Esophagus muscularis mucosa (tissue), 4 donors: ENCODE data around the gene F8A3.
"Not testable (repeated sequence)": the region's sequence is repeated elsewhere in the genome, so short reads cannot be mapped to it uniquely, and the experiment has no call there.

Experiments used
- EP300 ChIP-seq: sonication (generic); formaldehyde crosslinking; IDR thresholded peaks from one replicate; pipeline ENCODE4 v1.6.1; 2017; ENCODE audit warnings: antibody characterized with exemption
- POLR2A ChIP-seq: fragments of 450-650 bp; IDR thresholded peaks from one replicate; pipeline ENCODE4 v1.6.1; 2017; ENCODE audit warnings: antibody characterized with exemption, moderate library complexity, mild to moderate bottlenecking, low read depth
- POLR2AphosphoS5 ChIP-seq, 2 donors: sonication (generic); formaldehyde crosslinking; IDR thresholded peaks; one replicate each; pipeline ENCODE4 v1.6.1; 2017; ENCODE audit warnings: antibody characterized with exemption in 2 of 2
- TF ChIP-seq, protein P1 (sequence below), 3 experiments: fragments of 200-600 bp in 2 of 3; fragments of 450-650 bp in 1 of 3; sonication (generic) in 2 of 3; IDR thresholded peaks; one replicate each; pipeline ENCODE4 v1.5.1; 2017 to 2019; ENCODE audit warnings: antibody characterized with exemption in 3 of 3, mild to moderate bottlenecking in 2 of 3, moderate library complexity in 1 of 3

GRCh38 chrX:155466269-155466938 lies 8.0 kb upstream of the F8A3 start:
- TF ChIP-seq, protein P1, sequence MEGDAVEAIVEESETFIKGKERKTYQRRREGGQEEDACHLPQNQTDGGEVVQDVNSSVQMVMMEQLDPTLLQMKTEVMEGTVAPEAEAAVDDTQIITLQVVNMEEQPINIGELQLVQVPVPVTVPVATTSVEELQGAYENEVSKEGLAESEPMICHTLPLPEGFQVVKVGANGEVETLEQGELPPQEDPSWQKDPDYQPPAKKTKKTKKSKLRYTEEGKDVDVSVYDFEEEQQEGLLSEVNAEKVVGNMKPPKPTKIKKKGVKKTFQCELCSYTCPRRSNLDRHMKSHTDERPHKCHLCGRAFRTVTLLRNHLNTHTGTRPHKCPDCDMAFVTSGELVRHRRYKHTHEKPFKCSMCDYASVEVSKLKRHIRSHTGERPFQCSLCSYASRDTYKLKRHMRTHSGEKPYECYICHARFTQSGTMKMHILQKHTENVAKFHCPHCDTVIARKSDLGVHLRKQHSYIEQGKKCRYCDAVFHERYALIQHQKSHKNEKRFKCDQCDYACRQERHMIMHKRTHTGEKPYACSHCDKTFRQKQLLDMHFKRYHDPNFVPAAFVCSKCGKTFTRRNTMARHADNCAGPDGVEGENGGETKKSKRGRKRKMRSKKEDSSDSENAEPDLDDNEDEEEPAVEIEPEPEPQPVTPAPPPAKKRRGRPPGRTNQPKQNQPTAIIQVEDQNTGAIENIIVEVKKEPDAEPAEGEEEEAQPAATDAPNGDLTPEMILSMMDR (IDR thresholded peaks at IDR 0.05), result not testable (repeated sequence)
- TF ChIP-seq POLR2A; POLR2AphosphoS5 (IDR thresholded peaks at IDR 0.05); EP300: not testable (repeated sequence)
